Left cardiac atrium (tissue), 4 donors: ENCODE measurements around the gene WRNIP1. TPM values are rescaled to one million over a fixed set of nuclear protein-coding genes. Genes with fewer than 3 reads are reported as not detected.

ENCODE experiments used
- ATAC-seq, 2 donors: fragments of 200-7000 bp; cut with Tn5 transposase; one replicate each; pipeline ENCODE4 v1.9.1; 2020; ENCODE audit warnings: mild to moderate bottlenecking in 2 of 2, moderate library complexity in 2 of 2
- DNase-seq: peaks from one replicate; pipeline ENCODE4 v3.0.0-alpha.2; 2020
- intact Hi-C, 2 donors: fragments of 100-400 bp; cut with DNase I; formaldehyde crosslinking; loops; one replicate each; pipeline versions ENCODE4 v1.14.1 to v1.15.1; 2022 to 2023
- total RNA-seq, 2 donors: library from RNA; stranded (reverse); fragmentation: NEBNext Ultra II Directional; extraction: Animal tissue kit (Norgen Biotek cat#: 25700); gene quantifications; one replicate each; pipeline ENCODE4 v1.2.1, GENCODE V29; 2021
- donor health status: DM: no; HTN: yes; CAD: no.
- donor health status: DM: no; HTN: yes; CAD: no; lungs with severe emphysema.
- donor health status: DM: yes; HTN: yes; CAD: no.
- donor health status: Dilated cardiomyopathy.

WRNIP1 gene
- total RNA-seq, 2 donors from 2014 or later = 34.8 to 36.9 TPM

DNA sequence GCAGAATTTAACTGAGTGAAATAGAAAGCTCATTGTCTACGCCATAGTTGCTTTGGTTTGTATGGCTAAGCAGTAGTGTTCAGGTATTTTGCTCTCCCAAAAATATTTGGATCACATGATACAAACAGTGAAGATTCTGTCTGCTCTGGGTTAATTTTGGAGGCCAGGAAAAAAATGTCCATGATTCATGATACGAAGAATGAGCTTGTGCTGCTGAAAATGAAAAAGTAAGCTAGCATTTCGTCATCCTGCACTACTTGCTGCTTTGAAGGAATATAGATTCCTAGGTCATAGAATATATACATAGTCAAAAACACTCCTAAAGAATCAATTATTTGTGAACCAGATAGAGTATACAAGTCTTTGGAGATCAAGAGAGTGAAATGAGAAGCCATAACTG is 8.3 kb downstream of the WRNIP1 start:
- intact Hi-C loops = no loop called here
- DNase-seq = no peak
- no peak for ATAC-seq

DNA sequence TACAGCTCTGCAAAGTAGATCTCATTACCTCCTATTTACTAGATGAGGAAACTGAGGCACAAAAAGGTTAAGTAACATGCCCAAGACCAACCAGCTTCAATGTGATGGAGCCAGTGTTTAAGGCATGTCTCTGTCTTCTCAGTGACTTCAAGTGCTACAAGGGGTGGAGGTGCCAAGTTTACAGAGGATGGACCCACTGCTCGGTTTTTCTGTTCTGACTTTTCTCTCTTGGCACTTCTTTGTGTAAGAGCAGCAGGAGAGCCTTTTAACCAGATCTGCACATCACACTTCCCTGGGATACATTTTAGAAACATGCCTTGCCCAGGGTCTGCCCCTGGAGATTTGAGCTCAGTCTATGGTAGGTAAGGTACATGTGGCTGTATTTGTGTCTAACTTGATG is 9.8 kb downstream of the WRNIP1 start:
- ATAC-seq = no peak
- intact Hi-C loops = no loop called here
- no peak for DNase-seq

DNA sequence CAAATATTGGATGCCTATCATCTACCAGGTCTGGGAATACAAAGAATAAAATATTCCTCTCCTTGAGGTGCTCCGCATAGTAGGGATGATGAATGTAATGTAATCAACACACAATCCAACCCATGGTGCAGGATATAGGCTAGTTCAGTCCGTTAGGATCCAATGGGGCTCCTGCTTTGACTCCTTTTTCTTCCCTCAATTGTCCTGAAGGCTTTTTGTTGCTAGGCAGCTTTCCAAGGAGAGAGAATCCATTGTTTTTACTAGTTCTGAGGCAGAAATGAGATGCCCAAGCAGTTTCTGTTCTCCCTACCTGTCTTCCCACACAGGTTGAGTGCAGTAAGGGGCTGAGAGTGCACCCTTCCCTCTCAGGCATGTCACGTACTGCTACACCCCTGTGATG is 12.1 kb downstream of the WRNIP1 start:
- intact Hi-C loops = no loop called here
- DNase-seq (no peak), ATAC-seq (no peak)

DNA sequence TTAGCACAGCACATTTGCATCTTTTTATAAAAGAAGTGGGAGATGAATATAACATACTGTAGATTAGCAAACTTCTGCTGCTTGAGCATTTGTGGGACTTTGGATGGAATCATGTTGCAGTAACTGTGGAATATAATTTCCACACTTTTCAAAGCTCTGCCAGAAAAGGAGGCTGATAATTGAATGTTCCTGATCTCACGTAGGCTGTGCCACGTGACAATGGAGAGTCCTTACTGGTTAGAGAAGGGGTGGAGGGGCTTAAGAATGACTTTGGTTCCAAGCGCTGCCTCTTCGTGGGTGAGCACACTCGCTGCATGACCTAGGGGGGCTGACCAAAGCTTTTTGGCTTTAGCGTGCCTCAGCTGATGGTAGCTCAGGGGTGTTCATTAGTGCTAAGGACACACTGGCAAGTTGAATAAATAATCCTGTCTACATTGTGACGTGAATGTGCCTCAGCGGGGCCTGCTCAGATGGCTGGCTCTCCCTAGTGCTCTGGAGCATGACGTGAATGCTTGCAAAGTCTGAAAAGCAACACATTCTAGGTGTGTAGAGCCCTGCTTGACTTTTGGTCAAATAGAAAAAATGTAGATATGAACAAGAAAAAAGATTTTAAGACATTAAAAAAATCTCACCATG is 15.0 kb downstream of the WRNIP1 start:
- intact Hi-C loops = no loop called here
- ATAC-seq (no peak), DNase-seq (no peak)

- no peak for ATAC-seq
- DNase-seq = no peak
- intact Hi-C loops = no loop called here
These were observed 16.6 kb downstream of the WRNIP1 start for GRCh38 chr6:2781685-2782355.

GRCh38 chr6:2782356-2782708 is 17.1 kb downstream of the WRNIP1 start:
- DNase-seq = no peak
- intact Hi-C loops = no loop called here
- ATAC-seq = no peak

GRCh38 chr6:2782825-2783187 is 17.6 kb downstream of the WRNIP1 start:
- no peak for ATAC-seq
- no peak for DNase-seq
- intact Hi-C loops = no loop called here

- ATAC-seq (peak; percentile 56 to 64), DNase-seq (no peak)
- intact Hi-C loops = no loop called here
These were observed 18.2 kb downstream of the WRNIP1 start for GRCh38 chr6:2783188-2783963.

DNA sequence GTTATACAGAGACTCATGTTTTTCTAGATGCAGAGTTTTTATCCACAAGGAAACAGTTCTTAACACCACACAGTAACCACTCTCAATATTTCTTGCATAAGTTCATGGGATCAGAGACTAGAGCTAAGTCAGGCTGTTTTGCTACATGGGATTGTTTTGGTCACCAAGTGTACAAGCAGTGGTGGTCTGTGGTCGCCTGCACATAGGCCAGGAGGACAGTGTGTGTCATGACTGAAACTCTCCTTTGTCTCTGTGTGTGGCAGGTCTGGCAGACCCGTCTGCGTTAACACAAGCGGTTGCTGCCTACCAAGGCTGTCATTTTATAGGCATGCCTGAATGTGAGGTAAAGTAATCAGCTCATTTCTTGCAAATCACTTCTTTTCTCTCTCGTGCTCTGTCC is 18.9 kb downstream of the WRNIP1 start:
- ATAC-seq (no peak), DNase-seq (no peak)
- intact Hi-C loops = no loop called here

DNA sequence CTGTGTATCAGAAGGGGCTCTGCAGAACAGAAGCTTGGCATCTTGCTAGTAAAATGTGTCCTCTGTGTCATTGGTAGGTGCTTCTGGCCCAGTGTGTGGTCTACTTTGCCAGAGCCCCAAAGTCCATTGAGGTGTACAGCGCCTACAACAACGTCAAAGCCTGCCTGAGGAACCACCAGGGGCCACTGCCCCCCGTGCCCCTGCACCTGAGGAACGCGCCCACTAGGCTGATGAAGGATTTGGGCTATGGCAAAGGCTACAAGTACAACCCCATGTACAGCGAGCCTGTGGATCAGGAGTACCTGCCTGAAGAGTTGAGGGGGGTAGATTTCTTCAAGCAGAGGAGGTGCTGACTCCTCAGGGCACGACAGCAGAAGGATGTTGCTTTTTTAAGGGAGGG is 19.7 kb downstream of the WRNIP1 start:
- ATAC-seq = no peak
- DNase-seq = no peak
- intact Hi-C loops = no loop called here

DNA sequence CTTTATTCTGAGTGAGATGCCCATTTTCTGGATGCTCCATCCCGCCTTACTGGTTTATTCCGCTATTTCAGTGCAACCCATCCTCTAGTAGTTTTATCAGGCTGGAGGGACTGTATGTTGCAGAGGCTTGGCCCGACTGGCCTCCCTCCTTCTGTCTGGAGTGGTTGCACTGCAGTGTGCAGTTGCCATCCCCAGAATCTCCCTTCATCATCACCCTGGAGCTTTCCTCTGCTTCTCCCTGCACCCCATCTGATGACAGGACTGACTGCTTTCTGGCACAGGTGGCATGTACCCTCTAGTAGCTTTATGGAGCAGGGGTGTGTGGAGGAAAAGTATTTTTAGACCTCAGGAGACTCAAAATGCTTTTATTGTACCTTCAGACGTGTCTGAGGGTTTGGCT is 21.1 kb downstream of the WRNIP1 start:
- ATAC-seq (no peak), DNase-seq (no peak)
- intact Hi-C loops = no loop called here

DNA sequence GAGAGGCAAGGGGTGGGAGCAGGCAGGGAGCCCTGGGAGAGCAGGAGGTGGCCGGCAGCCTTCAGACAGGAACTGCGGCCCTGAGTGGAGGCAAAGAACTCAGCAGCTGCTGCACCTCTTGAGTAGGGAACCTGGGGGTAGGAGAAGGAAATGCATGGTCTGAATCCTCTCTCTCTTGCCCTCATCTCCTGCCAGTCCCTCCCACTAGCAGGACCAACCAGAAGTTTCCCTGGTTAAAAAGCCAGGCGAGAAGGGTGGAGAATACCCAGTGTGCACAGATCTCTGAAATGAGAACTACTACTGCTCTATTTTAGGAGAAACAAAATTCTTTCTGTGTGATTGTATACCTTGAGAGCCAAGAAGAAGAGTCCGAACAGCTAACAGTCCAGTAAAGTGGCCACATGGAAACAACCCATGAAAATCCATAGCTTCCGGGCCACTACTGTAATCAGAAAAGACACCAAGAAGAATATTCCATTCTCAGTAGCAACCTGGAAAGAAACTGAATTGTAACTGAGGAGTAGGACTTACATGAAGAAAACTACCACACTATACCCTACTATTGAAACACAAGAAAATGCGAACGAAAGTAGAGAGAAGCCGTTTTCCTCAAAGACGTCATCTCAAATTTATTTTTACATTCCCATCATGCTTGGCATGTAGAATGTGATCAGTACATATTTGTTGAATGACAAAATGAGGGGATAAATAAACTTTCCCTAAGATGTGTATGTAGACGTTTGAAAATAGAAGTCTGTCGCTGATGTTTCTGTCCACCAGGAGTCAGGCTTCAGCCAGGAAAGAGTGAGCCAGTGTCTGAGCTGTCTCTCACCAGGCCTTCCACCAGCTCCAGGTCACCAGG is 25.6 kb downstream of the WRNIP1 start:
- intact Hi-C loops = loop anchor here (2.0 to 10.0 kb wide), 2 partner anchors 50 to 54 kb away; partner anchors contain the start of gene SERPINB1 (in 2 of the 2)
- DNase-seq (peak; percentile 72), ATAC-seq (peak; percentile 86 to 87)

DNA sequence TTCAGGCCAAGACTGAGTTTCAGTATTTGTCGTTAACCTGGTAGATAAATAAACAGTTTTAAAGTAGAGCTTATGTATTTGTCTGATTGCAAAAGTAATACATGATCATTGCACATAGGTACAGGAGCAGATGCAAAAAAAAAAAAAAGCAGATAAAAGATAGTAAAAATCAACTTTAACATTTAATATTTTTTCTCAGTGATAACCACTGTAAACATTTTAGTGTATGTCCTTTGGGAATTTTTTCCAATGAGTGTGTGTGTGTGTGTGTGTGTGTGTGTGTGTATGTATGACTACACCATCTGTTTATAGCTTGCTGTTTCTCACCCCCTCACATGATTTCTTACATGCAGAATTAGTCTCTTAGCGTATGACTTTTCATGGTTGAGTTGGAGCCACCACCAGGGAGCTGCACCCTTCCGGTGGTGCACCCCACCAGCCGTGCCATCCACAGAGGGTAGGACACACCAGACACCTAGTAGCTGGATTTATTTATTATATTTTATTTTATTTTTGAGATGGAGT is 26.3 kb downstream of the WRNIP1 start:
- intact Hi-C loops = loop anchor here (2.0 to 10.0 kb wide), 2 partner anchors 49 to 53 kb away; partner anchors contain the start of gene SERPINB1 (in 2 of the 2)
- DNase-seq (no peak), ATAC-seq (no peak)

- DNase-seq (no peak), ATAC-seq (no peak)
- intact Hi-C loops = loop anchor here (2.0 to 10.0 kb wide), 2 partner anchors 52 to 138 kb away; partner anchors contain the start of gene SERPINB1 (in 1 of the 2)
These were observed 27.3 kb downstream of the WRNIP1 start for GRCh38 chr6:2792330-2793110.

GRCh38 chr6:2793534-2794151 is 28.4 kb downstream of the WRNIP1 start:
- ATAC-seq (no peak), DNase-seq (no peak)
- intact Hi-C loops = loop anchor here (2.0 to 10.0 kb wide), 2 partner anchors 51 to 137 kb away; partner anchors contain the start of gene SERPINB1 (in 1 of the 2)

DNA sequence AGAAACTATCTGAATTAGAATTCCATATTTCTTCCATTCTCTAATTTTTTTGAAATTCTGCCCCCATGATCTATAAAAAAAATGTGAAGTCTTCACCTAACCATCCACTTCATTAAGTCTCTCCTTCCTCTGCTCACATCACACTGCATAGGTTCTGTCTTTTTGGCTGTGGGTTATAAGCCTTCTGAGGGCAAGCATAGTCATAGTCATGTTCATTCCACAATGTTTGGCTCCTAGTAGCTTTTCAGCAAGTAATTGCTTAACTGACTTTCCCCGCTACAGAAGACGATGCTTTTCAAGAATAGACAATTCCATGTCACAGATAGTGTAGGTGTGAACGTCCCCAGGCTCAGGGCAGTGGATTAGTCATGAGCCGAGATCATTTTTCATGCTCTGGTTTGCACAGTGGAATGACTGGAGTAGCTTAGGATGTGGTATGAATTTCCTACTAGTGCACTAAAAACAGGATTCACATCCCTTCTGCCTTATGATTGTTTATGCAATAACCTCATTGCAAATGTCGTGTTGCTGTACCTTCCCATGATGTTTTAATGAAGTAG is 29.1 kb downstream of the WRNIP1 start:
- intact Hi-C loops = loop anchor here in 1 of 2 donors (10.0 kb wide), 1 partner anchor 51 kb away; the partner anchor contains the start of gene SERPINB1
- DNase-seq (no peak), ATAC-seq (peak in 1 of 2 donors; percentile 10)

DNA sequence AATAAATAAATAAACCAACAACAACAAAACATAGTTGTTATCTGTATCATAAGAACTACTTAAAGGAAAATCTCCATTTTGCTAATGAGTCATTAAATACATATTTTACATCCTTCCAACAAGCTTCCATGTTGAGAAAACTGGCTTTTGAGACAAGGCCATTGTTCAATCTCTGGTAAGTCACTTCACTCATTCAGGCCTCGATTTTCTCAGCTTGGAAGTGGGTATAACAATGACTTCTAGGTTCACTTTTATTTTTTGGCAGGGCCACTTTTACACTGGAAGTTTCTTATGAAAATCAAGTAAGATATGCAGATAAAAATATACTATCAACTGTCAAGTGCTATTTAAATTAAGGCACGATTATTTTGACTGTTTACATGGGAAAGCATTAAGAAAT is 30.0 kb downstream of the WRNIP1 start:
- ATAC-seq (no peak), DNase-seq (no peak)
- intact Hi-C loops = loop anchor here in 1 of 2 donors (10.0 kb wide), 1 partner anchor 50 kb away; the partner anchor contains the start of gene SERPINB1
